Loucy (cell line): ENCODE data around the gene PKNOX2.

Source experiments
- EZH2phosphoT487 ChIP-seq: fragments of 200-600 bp; IDR thresholded peaks from 2 replicates; pipeline ENCODE4 v1.6.1; 2018; ENCODE audit warnings: antibody characterized with exemption, mild to moderate bottlenecking, moderate library complexity, borderline replicate concordance
- TF ChIP-seq, protein P1 (sequence below): fragments of 200-600 bp; sonication (generic); conservative IDR thresholded peaks from 2 replicates; pipeline ENCODE4 v1.5.1; 2014; ENCODE audit warnings: mild to moderate bottlenecking, antibody characterized with exemption, low read length

DNA sequence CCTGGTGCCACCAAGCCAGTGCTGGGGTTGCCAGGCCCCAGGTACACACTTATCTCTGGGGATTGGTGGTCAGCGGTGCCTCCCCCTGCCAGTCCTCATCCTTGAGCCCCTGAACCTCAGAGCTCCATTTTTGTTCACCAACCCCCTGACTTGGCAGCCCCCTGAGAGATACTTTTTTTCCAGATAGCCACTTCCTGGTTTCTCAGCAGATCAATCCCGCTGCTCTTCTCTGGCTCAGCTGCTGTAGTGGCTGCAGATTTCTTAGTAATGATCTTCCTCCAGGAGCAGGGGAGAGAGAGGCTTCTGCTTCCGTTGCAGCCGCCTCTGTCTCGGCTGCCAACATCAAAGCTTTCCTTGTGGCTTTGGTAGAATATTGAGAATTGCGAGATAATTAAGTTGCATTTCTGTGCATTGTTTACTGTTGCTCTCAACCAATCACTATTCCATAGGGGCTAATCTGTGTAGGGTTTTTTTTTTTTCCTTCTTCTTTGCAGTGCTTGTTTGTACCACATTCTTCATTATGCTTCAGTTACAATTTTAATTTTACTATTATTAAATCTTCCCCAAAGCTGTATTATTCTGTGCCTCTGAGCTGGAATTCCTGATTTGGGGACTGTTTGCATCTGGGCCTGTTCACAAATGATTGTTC, 92.1 kb downstream of the PKNOX2 start:
- TF ChIP-seq, protein P1, sequence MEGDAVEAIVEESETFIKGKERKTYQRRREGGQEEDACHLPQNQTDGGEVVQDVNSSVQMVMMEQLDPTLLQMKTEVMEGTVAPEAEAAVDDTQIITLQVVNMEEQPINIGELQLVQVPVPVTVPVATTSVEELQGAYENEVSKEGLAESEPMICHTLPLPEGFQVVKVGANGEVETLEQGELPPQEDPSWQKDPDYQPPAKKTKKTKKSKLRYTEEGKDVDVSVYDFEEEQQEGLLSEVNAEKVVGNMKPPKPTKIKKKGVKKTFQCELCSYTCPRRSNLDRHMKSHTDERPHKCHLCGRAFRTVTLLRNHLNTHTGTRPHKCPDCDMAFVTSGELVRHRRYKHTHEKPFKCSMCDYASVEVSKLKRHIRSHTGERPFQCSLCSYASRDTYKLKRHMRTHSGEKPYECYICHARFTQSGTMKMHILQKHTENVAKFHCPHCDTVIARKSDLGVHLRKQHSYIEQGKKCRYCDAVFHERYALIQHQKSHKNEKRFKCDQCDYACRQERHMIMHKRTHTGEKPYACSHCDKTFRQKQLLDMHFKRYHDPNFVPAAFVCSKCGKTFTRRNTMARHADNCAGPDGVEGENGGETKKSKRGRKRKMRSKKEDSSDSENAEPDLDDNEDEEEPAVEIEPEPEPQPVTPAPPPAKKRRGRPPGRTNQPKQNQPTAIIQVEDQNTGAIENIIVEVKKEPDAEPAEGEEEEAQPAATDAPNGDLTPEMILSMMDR: no peak
- no peak for TF ChIP-seq EZH2phosphoT487
